Neuron (in vitro differentiated cells): Measurements from ENCODE around the gene NCOA7.

Experiments
- H2AFZ ChIP-seq: one replicate; pipeline ENCODE4 v1.6.1; 2013; ENCODE audit warnings: low read depth, mild to moderate bottlenecking, inconsistent platforms, low read length, moderate library complexity
- H3K27me3 ChIP-seq: one replicate; pipeline ENCODE4 v1.6.1; 2013; ENCODE audit warnings: low read length; ENCODE audit not compliant: insufficient read depth
- H3K36me3 ChIP-seq: one replicate; pipeline ENCODE4 v1.6.1; 2013; ENCODE audit warnings: low read length; ENCODE audit not compliant: insufficient read depth
- H3K4me1 ChIP-seq: one replicate; pipeline ENCODE4 v1.6.1; 2013; ENCODE audit warnings: low read length; ENCODE audit not compliant: insufficient read depth
- H3K4me3 ChIP-seq: 2 replicates; pipeline ENCODE4 v1.5.1; 2013; ENCODE audit warnings: mild to moderate bottlenecking, low read length, moderate library complexity
- H3K9me3 ChIP-seq: one replicate; pipeline ENCODE4 v1.6.1; 2013; ENCODE audit warnings: low read length

Gene NCOA7

GRCh38 chr6:125816828-125817280, 26.1 kb downstream of the NCOA7 start:
- H2AFZ ChIP-seq: no peak overlapping the region
- H3K4me3 ChIP-seq: no peak overlapping the region
- no peaks in the 10 kb centered on the region for H3K27me3 ChIP-seq
- no peaks in the 10 kb centered on the region for H3K36me3 ChIP-seq
- H3K4me1 ChIP-seq: no peaks in the 10 kb centered on the region
- no peaks in the 10 kb centered on the region for H3K9me3 ChIP-seq

GRCh38 chr6:125818225-125818657, 27.5 kb downstream of the NCOA7 start:
- no peak overlapping the region for H3K4me3 ChIP-seq
- no peaks in the 10 kb centered on the region for H3K4me1 ChIP-seq
- no peaks in the 10 kb centered on the region for H3K36me3 ChIP-seq
- H2AFZ ChIP-seq: no peak overlapping the region
- no peaks in the 10 kb centered on the region for H3K27me3 ChIP-seq
- no peaks in the 10 kb centered on the region for H3K9me3 ChIP-seq

- no peak overlapping the region for H2AFZ ChIP-seq
- no peaks in the 10 kb centered on the region for H3K27me3 ChIP-seq
- no peaks in the 10 kb centered on the region for H3K4me1 ChIP-seq
- no peaks in the 10 kb centered on the region for H3K9me3 ChIP-seq
- no peaks in the 10 kb centered on the region for H3K36me3 ChIP-seq
- no peak overlapping the region for H3K4me3 ChIP-seq
Observed at GRCh38 chr6:125818772-125819260, 28.1 kb downstream of the NCOA7 start.

- Histone ChIP-seq H3K27me3 (no peaks in the 10 kb centered on the region), H3K4me1 (no peaks in the 10 kb centered on the region), H2AFZ (no peak overlapping the region), H3K4me3 (no peak overlapping the region), H3K36me3 (no peaks in the 10 kb centered on the region), H3K9me3 (no peaks in the 10 kb centered on the region)
Observed at GRCh38 chr6:125819535-125820326, 29.0 kb downstream of the NCOA7 start.

GRCh38 chr6:125821825-125822281, 31.1 kb downstream of the NCOA7 start:
- Histone ChIP-seq H3K36me3 (no peaks in the 10 kb centered on the region), H3K4me3 (no peak overlapping the region), H3K27me3 (no peaks in the 10 kb centered on the region), H3K4me1 (no peaks in the 10 kb centered on the region), H2AFZ (no peak overlapping the region), H3K9me3 (no peaks in the 10 kb centered on the region)

- no peaks in the 10 kb centered on the region for H3K4me1 ChIP-seq
- no peak overlapping the region for H3K4me3 ChIP-seq
- H2AFZ ChIP-seq: no peak overlapping the region
- no peaks in the 10 kb centered on the region for H3K9me3 ChIP-seq
- H3K27me3 ChIP-seq: no peaks in the 10 kb centered on the region
- no peaks in the 10 kb centered on the region for H3K36me3 ChIP-seq
Observed at GRCh38 chr6:125823180-125823579, 32.4 kb downstream of the NCOA7 start.

- H3K4me3 ChIP-seq: no peak overlapping the region
- H3K36me3 ChIP-seq: no peaks in the 10 kb centered on the region
- no peaks in the 10 kb centered on the region for H3K4me1 ChIP-seq
- no peak overlapping the region for H2AFZ ChIP-seq
- no peaks in the 10 kb centered on the region for H3K9me3 ChIP-seq
- no peaks in the 10 kb centered on the region for H3K27me3 ChIP-seq
Observed at GRCh38 chr6:125824946-125825771, 34.4 kb downstream of the NCOA7 start.

- Histone ChIP-seq H3K9me3 (no peaks in the 10 kb centered on the region), H3K4me1 (no peaks in the 10 kb centered on the region), H3K36me3 (no peaks in the 10 kb centered on the region), H3K27me3 (no peaks in the 10 kb centered on the region), H2AFZ (no peak overlapping the region), H3K4me3 (no peak overlapping the region)
Observed at GRCh38 chr6:125826695-125827463, 36.1 kb downstream of the NCOA7 start.

GRCh38 chr6:125827788-125828320, 37.1 kb downstream of the NCOA7 start:
- Histone ChIP-seq H2AFZ (no peak overlapping the region), H3K36me3 (no peaks in the 10 kb centered on the region), H3K9me3 (no peaks in the 10 kb centered on the region), H3K4me1 (no peaks in the 10 kb centered on the region), H3K27me3 (no peaks in the 10 kb centered on the region), H3K4me3 (no peak overlapping the region)

GRCh38 chr6:125828476-125829039, 37.8 kb downstream of the NCOA7 start:
- no peak overlapping the region for H3K4me3 ChIP-seq
- H3K36me3 ChIP-seq: no peaks in the 10 kb centered on the region
- H2AFZ ChIP-seq: no peak overlapping the region
- no peaks in the 10 kb centered on the region for H3K9me3 ChIP-seq
- no peaks in the 10 kb centered on the region for H3K4me1 ChIP-seq
- H3K27me3 ChIP-seq: no peaks in the 10 kb centered on the region

- H3K27me3 ChIP-seq: no peaks in the 10 kb centered on the region
- H2AFZ ChIP-seq: no peak overlapping the region
- no peaks in the 10 kb centered on the region for H3K36me3 ChIP-seq
- no peaks in the 10 kb centered on the region for H3K9me3 ChIP-seq
- H3K4me3 ChIP-seq: no peak overlapping the region
- H3K4me1 ChIP-seq: no peaks in the 10 kb centered on the region
Observed at GRCh38 chr6:125829433-125829832, 38.7 kb downstream of the NCOA7 start.

GRCh38 chr6:125831659-125832058, 40.9 kb downstream of the NCOA7 start:
- H2AFZ ChIP-seq: no peak overlapping the region
- no peaks in the 10 kb centered on the region for H3K36me3 ChIP-seq
- H3K4me1 ChIP-seq: no peaks in the 10 kb centered on the region
- no peaks in the 10 kb centered on the region for H3K9me3 ChIP-seq
- H3K4me3 ChIP-seq: no peak overlapping the region
- H3K27me3 ChIP-seq: no peaks in the 10 kb centered on the region
